Fibroblast of pulmonary artery (primary cell): Measurements from ENCODE around the gene ATF4.

Experiments
- DNase-seq: peaks from one replicate; pipeline ENCODE4 v3.0.0-alpha.2; 2010; ENCODE audit warnings: low read depth
- H3K4me3 ChIP-seq: replicated peaks from 2 replicates; pipeline ENCODE4 v1.5.1; 2011; ENCODE audit warnings: low read depth, mild to moderate bottlenecking, control low read depth, low read length, moderate library complexity
- TF ChIP-seq, protein P1 (sequence below): IDR thresholded peaks from 2 replicates; pipeline ENCODE4 v1.5.1; 2011; ENCODE audit warnings: mild to moderate bottlenecking, control low read depth, low read length, inconsistent platforms; ENCODE audit errors: missing control alignments

ATF4 gene

DNA sequence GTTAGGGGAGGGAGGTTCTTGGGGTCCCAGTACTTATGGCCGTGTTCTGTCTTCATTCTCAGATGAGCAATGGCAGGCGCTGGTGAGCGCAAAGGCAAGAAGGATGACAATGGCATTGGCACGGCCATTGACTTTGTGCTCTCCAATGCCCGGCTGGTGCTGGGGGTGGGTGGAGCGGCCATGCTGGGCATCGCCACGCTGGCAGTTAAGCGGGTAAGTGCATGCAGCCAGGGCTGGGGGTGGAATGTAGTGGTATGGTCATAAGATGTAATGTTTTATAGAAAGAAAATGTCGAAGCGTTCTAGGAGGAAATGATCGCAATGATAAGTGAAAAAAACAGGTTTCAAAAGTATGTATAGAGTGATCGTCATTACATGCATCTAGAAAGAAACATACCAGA is 9.1 kb upstream of the ATF4 start:
- DNase-seq: no peak
- H3K4me3 ChIP-seq: no peak overlapping the region
- TF ChIP-seq, protein P1, sequence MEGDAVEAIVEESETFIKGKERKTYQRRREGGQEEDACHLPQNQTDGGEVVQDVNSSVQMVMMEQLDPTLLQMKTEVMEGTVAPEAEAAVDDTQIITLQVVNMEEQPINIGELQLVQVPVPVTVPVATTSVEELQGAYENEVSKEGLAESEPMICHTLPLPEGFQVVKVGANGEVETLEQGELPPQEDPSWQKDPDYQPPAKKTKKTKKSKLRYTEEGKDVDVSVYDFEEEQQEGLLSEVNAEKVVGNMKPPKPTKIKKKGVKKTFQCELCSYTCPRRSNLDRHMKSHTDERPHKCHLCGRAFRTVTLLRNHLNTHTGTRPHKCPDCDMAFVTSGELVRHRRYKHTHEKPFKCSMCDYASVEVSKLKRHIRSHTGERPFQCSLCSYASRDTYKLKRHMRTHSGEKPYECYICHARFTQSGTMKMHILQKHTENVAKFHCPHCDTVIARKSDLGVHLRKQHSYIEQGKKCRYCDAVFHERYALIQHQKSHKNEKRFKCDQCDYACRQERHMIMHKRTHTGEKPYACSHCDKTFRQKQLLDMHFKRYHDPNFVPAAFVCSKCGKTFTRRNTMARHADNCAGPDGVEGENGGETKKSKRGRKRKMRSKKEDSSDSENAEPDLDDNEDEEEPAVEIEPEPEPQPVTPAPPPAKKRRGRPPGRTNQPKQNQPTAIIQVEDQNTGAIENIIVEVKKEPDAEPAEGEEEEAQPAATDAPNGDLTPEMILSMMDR: no peak

DNA sequence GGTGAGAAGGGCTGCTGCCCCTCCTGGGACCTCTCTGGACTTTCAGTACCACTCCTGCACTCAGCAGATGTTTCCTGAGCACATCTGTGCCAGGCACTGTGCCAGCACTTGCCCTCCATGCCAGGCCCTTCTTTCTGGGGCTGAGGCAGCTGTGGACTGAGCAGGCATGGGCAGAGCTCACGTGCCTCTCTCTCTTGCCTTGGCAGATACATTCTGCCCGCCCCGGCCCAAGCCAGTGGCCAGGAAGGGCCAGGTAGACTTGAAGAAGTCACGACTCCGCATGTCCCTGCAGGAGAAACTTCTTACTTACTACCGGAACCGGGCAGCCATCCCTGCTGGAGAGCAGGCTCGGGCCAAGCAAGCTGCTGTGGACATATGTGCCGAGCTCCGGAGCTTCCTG is 8.3 kb upstream of the ATF4 start:
- no peak overlapping the region for H3K4me3 ChIP-seq
- DNase-seq: no peak
- TF ChIP-seq, protein P1: no peak

DNA sequence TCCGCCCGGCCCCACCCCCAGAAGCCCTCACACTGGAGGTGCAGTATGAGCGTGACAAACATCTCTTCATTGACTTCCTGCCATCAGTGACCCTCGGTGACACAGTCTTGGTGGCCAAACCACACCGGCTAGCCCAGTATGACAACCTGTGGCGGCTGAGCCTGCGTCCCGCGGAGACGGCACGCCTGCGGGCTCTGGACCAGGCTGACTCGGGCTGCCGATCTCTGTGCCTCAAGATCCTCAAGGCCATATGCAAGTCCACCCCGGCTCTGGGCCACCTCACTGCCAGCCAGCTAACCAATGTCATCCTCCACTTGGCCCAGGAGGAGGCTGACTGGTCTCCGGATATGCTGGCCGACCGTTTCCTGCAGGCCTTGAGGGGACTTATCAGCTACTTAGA is 6.6 kb upstream of the ATF4 start:
- no peak overlapping the region for H3K4me3 ChIP-seq
- no peak for DNase-seq
- TF ChIP-seq, protein P1: no peak

DNA sequence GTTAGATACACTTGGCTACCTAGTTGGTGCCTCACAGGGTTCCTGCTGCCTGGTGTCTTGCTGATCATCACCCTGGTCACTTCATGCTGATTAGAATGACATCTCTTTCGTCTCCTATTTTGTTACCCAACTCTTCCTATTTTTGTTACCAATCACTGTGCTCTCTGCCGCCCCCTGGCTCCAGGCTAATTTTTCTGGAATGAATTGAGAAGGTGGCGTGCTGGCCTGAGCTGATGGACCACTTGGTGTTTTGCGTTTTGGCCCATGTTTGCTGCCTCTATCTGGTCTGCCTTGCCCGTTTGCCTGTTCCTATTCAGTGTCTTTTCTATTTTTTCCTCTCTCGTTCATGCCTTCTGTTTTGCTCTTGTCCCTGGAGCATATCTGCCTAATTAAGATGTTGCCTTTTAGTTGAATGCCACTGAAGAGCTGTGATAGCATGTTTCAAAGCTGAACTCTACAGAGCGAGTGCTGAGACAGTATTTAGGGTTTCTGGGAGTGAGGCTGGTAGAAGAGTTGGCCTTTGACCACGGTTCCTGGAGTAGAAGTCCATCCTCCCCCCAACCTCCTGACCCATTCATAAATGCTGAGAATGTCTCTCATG is 5.9 kb upstream of the ATF4 start:
- TF ChIP-seq, protein P1: peak; percentile 78
- H3K4me3 ChIP-seq: no peak overlapping the region
- peak; percentile 62 for DNase-seq

DNA sequence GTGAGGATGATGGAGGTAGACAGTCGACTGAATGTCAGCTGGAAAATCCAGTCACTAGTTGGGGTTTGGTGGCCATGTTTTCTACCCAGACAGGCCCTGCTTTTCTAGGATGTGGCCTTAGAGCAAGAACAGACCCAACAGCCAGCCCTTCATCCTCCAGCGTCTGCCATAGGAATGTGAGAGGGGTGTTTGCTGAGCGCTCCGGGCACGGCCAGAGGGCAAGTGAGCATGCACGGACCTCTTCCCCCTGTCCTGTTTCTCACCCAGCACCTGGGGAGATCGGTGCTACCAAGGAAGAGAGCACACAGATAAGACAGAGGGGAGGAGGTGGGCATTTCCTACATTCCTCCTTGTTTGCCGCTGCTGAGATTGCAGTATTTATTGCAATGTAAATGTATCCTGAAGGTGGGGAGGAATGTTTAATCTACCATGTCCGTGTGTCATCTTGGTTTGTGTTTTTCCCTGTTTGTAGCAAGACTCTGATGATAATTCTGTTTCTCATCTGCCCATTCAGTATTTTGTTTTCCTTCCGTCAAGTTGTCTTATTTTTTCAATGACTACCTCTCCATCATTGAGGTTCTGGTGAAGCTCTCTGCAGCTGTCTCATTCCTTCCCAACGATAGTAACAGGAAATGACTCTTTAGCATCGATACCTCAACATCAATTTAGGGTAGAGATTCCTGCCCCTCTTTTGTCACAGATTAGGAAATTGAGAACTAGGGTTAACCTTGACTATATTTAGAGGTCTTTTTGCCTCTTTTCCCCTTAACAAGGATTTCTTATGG is 4.9 kb upstream of the ATF4 start:
- DNase-seq: no peak
- H3K4me3 ChIP-seq: no peak overlapping the region
- TF ChIP-seq, protein P1: no peak

DNA sequence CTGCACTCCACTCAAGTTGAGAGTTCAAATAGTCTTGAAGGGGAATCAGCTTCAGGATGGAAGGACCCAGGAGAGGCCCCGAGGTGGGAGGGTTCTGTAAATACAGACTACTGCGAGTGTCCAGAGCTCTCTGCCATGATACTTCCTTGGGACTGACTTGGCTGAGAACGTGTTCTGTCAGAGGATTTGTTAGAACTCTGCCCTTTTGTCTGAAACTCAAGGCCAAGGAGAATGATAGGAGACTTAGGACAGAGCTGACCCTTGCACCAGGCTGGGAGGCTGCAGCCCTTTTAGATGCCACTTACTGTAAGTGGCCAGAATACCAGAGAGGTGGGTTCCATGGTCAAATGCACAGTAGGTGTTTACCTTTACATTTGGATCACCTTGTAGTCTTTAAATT is 2.9 kb upstream of the ATF4 start:
- no peak for DNase-seq
- TF ChIP-seq, protein P1: no peak
- H3K4me3 ChIP-seq: no peak overlapping the region
